ENCODE results near the gene FUNDC2. TPM values are rescaled to one million over a fixed set of nuclear protein-coding genes. Genes with fewer than 3 reads are reported as not detected.

The FUNDC2 gene
- total RNA-seq, 1 donor from 2014 or later = 79.1 TPM

DNA sequence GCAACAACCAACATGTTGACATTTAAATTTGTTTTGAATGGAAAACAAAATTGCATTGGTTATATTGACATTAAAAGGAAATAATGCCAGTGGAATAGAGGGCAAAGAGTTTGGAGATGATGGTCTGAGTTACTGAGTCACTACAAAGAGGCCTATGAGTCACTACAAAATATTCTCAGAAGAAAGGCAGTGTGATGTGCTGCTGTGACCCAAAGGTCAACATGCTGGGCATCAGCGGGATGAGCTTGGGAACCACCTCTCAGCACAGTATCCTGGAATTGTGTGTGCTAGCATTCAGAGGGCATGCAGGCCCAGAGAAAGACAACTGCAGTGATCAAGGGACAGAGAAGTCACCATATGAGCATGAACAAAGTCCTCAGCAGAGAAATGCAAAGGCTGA lies 41.5 kb downstream of the FUNDC2 start:
- no peaks in the 10 kb centered on the region for H3K27me3 ChIP-seq
- H3K4me3 ChIP-seq = no peak overlapping the region
- H3K4me1 ChIP-seq = peaks cover 6% of the 10 kb centered on the region
- DNase-seq (no peak), ATAC-seq (no peak)
- TF ChIP-seq CTCF (IDR thresholded peaks at IDR 0.05) = no peak
- H3K36me3 ChIP-seq = no peaks in the 10 kb centered on the region
- H3K27ac ChIP-seq = no peak overlapping the region
- intact Hi-C loops (cut with DNase I) = no loop called here
- no peaks in the 10 kb centered on the region for H3K9me3 ChIP-seq

DNA sequence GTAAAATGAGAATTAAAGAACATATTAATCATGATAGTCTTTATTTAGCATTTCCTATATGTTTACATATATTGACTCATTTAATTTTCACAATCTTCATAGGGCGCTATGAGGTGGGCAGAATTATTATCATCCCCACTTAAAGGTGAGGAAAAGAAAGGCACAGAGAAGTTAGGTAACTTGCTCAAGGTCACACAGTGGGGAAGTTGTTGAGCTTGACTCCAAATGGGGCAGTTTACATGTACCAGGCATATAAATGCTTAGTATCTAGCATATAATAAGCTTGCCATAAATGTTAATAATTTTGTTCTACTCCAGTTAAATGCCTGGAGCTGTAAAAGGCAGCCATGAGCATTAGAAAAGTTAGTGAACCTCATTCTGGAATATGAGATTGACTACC lies 42.8 kb downstream of the FUNDC2 start:
- H3K9me3 ChIP-seq = no peaks in the 10 kb centered on the region
- no peaks in the 10 kb centered on the region for H3K36me3 ChIP-seq
- ATAC-seq (no peak), DNase-seq (no peak)
- intact Hi-C loops (cut with DNase I) = no loop called here
- no peak for TF ChIP-seq CTCF (IDR thresholded peaks at IDR 0.05)
- H3K27ac ChIP-seq = no peak overlapping the region
- H3K4me3 ChIP-seq = peak overlapping the region; percentile 64
- H3K4me1 ChIP-seq = peaks cover 6% of the 10 kb centered on the region
- H3K27me3 ChIP-seq = no peaks in the 10 kb centered on the region

DNA sequence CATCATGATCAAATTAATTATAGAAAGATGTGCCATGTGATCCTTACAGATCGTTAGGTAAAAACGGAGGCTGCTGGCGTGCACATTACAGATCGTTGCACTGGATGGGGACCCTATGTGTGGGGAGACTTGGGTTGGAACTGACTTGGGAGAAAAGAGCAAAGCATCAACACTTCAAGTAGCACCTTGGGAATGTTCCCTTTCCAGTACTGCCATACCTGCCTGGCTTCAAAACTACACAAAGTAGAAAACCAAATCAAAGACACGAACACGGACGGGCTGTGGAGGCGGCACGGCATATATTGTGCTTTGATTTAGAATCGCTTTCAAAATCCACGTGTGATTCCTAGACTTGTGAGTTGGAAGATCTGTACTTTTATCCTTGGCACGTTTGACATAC lies 43.4 kb downstream of the FUNDC2 start:
- DNase-seq (no peak), ATAC-seq (no peak)
- no peak for TF ChIP-seq CTCF (IDR thresholded peaks at IDR 0.05)
- H3K4me1 ChIP-seq = peaks cover 6% of the 10 kb centered on the region
- no peaks in the 10 kb centered on the region for H3K36me3 ChIP-seq
- H3K4me3 ChIP-seq = peak overlapping the region; percentile 64
- H3K9me3 ChIP-seq = no peaks in the 10 kb centered on the region
- no peaks in the 10 kb centered on the region for H3K27me3 ChIP-seq
- intact Hi-C loops (cut with DNase I) = no loop called here
- H3K27ac ChIP-seq = no peak overlapping the region

DNA sequence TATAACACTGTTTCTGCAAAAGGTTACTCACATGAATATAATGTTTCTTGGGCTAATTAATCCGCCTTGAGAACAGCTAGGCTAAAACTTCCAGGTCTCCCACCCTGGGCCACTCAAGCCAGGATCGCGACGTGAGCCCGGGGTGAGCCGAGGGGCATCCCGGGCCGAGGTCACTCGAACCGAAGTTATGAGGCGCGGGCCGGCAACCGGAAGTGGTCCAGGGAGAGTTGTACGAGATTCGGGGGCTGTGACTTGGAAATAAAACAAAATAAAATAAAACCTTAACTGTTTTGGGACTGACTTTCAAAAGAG lies 44.0 kb downstream of the FUNDC2 start:
- Histone ChIP-seq H3K27ac (peak overlapping the region; percentile 85), H3K36me3 (no peaks in the 10 kb centered on the region), H3K4me1 (peaks cover 6% of the 10 kb centered on the region), H3K9me3 (no peaks in the 10 kb centered on the region), H3K4me3 (peak overlapping the region; percentile 64), H3K27me3 (no peaks in the 10 kb centered on the region)
- TF ChIP-seq CTCF (IDR thresholded peaks at IDR 0.05) = no peak
- DNase-seq (no peak), ATAC-seq (no peak)
- intact Hi-C loops (cut with DNase I) = no loop called here

DNA sequence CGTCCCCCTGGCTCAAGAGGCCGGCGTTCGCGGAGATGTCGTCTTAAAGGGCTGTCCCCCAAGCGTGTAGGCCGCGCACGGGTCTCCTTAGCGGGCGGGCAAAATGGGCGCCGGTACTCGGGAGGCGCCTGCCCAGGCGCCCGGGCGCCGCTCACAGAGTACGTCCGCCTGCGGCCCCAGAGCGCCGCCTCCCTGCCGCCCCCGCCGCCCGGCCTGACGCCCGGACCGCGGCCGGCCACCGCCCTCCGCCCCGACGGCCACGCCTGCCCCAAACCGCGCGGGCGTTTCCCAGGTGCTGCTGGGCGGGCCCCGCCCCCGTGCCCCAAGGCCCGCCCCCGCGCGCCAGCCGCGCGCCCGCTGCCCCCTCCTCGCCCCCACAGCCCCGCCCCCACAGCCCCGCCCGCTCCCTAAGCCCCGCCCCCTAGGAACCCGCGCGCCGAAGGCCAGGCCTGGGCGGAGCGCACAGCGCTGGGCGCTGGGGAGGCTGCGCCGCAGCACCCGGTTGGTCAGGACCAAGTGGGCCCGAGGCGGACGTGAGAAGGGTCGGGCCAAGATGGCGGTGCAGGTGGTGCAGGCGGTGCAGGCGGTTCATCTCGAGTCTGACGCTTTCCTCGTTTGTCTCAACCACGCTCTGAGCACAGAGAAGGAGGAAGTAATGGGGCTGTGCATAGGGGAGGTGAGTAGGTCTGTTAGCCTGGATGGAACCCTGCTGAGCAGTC lies 44.5 kb downstream of the FUNDC2 start, which contains the start of the genes BRCC3, CMC4 and MTCP1:
Gene BRCC3, plus strand, starts transcription at position 534 of the 719 bp plus-strand sequence. Its CDS starts 20 bp downstream, at position 554.
Gene CMC4, minus strand, starts transcription at position 162 of the 719 bp plus-strand sequence. CDS start 7,113 bp downstream, outside the sequence.
Gene MTCP1, minus strand, starts transcription at position 162 of the 719 bp plus-strand sequence. CDS start 5,126 bp downstream, outside the sequence.
- ATAC-seq (peak; percentile 97), DNase-seq (peak; percentile 91)
- H3K27ac ChIP-seq = peak within 1 kb of the TSS; percentile 85
- intact Hi-C loops (cut with DNase I) = no loop called here
- no peaks in the 10 kb centered on the region for H3K9me3 ChIP-seq
- peak within 1 kb of the TSS; percentile 64 for H3K4me3 ChIP-seq
- peaks cover 6% of the 10 kb centered on the region for H3K4me1 ChIP-seq
- no peaks in the 10 kb centered on the region for H3K27me3 ChIP-seq
- H3K36me3 ChIP-seq = no peaks in the 10 kb centered on the region
- no peak for TF ChIP-seq CTCF (IDR thresholded peaks at IDR 0.05)
